HCT116 (cell line): Measurements from ENCODE around the gene CDC42EP2. TPM values are rescaled to one million over a fixed set of nuclear protein-coding genes. Genes with fewer than 3 reads are reported as not detected.

Experiments used
- ATAC-seq: fragments of 200-7000 bp; cut with Tn5 transposase; 2 replicates; pipeline ENCODE4 v1.9.1; 2020; ENCODE audit warnings: mild to moderate bottlenecking, moderate library complexity
- BruUV-seq: library from RNA; stranded (reverse); fragments of 400-500 nt; replicated peaks from 2 replicates; lab custom pipeline; 2021; lab: Mats Ljungman, UMichigan
- CTCF ChIA-PET: fragments of 300-600 bp; sonication (Branson Sonifier 250); formaldehyde crosslinking; loops from one replicate; lab custom pipeline; 2021; ENCODE audit warnings: antibody characterized with exemption; lab: Charles Lee
- POLR2A ChIA-PET: fragments of 300-600, 350-600 bp; sonication (Branson Sonifier 250); formaldehyde crosslinking; loops from one replicate; lab custom pipeline; 2021; ENCODE audit warnings: antibody characterized with exemption; lab: Charles Lee
- RAD21 ChIA-PET, 2 experiments: fragments of 300-600 bp; sonication (Branson Sonifier 250); formaldehyde crosslinking; loops; one replicate each; lab custom pipeline; 2023; ENCODE audit warnings: low total read pairs in 2 of 2; ENCODE audit not compliant: uncharacterized antibody in 2 of 2, unreplicated experiment in 2 of 2, low non-redundant PET in 1 of 2; lab: Charles Lee
- DNase-seq: peaks from one replicate; pipeline ENCODE4 v3.0.0-alpha.2; 2010; ENCODE audit warnings: low read depth, low spot score
- H2AFZ ChIP-seq: fragments of 200-600 bp; shearing (Covaris generic), sonication (generic); 2 replicates; pipeline ENCODE4 v1.6.1; 2017; ENCODE audit warnings: low read depth, mixed run types, mixed read lengths, antibody characterized with exemption, low read length; ENCODE audit not compliant: poor library complexity, severe bottlenecking
- H3K27ac ChIP-seq: 2 replicates; pipeline ENCODE4 v1.5.1; 2012; ENCODE audit warnings: low read depth, low read length
- H3K27me3 ChIP-seq: fragments of 200-600 bp; sonication (generic); 2 replicates; pipeline ENCODE4 v1.6.1; 2016; ENCODE audit warnings: mixed run types, low read length, mixed read lengths; ENCODE audit not compliant: insufficient read depth
- H3K36me3 ChIP-seq, 2 experiments: fragments of 200-500 bp in 1 of 2; fragments of 200-600 bp in 1 of 2; sonication (Bioruptor generic) in 1 of 2; sonication (generic) in 1 of 2; 2 replicates each; pipeline versions ENCODE4 v1.5.1 to v1.6.1; 2014 to 2016; ENCODE audit warnings: low read length in 2 of 2, inconsistent platforms in 1 of 2, mixed read lengths in 1 of 2, mixed run types in 1 of 2; ENCODE audit not compliant: insufficient read depth in 2 of 2, control insufficient read depth in 1 of 2
- H3K4me1 ChIP-seq, 2 experiments: fragments of 200-600 bp in 1 of 2; sonication (generic) in 1 of 2; 2 replicates each; pipeline versions ENCODE4 v1.5.1 to v1.6.1; 2012 to 2017; ENCODE audit warnings: low read length in 2 of 2, inconsistent platforms in 1 of 2, mild to moderate bottlenecking in 1 of 2, mixed read lengths in 1 of 2, mixed run types in 1 of 2, moderate library complexity in 1 of 2; ENCODE audit not compliant: insufficient read depth in 2 of 2, control insufficient read depth in 1 of 2
- H3K4me2 ChIP-seq: fragments of 200-600 bp; sonication (generic); 2 replicates; pipeline ENCODE4 v1.6.1; 2017; ENCODE audit warnings: mixed run types, low read length, mixed read lengths
- H3K4me3 ChIP-seq, 2 experiments: fragments of 200-600 bp in 1 of 2; sonication (generic) in 1 of 2; replicated peaks in 1 of 2; 2 replicates each; pipeline ENCODE4 v1.5.1; 2011 to 2016; ENCODE audit warnings: low read length in 2 of 2, control low read depth in 1 of 2, low read depth in 1 of 2, mild to moderate bottlenecking in 1 of 2, mixed read lengths in 1 of 2, mixed run types in 1 of 2
- H3K79me2 ChIP-seq: fragments of 200-600 bp; sonication (generic); 2 replicates; pipeline ENCODE4 v1.6.1; 2017; ENCODE audit warnings: mild to moderate bottlenecking, mixed run types, low read length, moderate library complexity, mixed read lengths; ENCODE audit not compliant: insufficient read depth
- H3K9ac ChIP-seq: fragments of 200-600 bp; sonication (generic); 2 replicates; pipeline ENCODE4 v1.6.1; 2016; ENCODE audit warnings: low read length, mixed read lengths
- H3K9me2 ChIP-seq: fragments of 200-600 bp; sonication (generic), shearing (Covaris generic); 2 replicates; pipeline ENCODE4 v1.6.1; 2017; ENCODE audit warnings: mixed run types, mild to moderate bottlenecking, moderate library complexity; ENCODE audit not compliant: insufficient read depth
- H3K9me3 ChIP-seq, 2 experiments: fragments of 200-500 bp in 1 of 2; fragments of 200-600 bp in 1 of 2; sonication (Bioruptor generic) in 1 of 2; sonication (generic) in 1 of 2; 2 replicates each; pipeline ENCODE4 v1.6.1; 2014 to 2017; ENCODE audit warnings: low read length in 2 of 2, mixed read lengths in 2 of 2, inconsistent platforms in 1 of 2, low read depth in 1 of 2, mild to moderate bottlenecking in 1 of 2, mixed run types in 1 of 2, moderate library complexity in 1 of 2; ENCODE audit not compliant: control insufficient read depth in 1 of 2, insufficient read depth in 1 of 2
- H4K20me1 ChIP-seq: fragments of 200-600 bp; sonication (generic), shearing (Covaris generic); 2 replicates; pipeline ENCODE4 v1.6.1; 2017; ENCODE audit warnings: mixed run types, mild to moderate bottlenecking, moderate library complexity; ENCODE audit not compliant: insufficient read depth
- POLR2A ChIP-seq: IDR thresholded peaks from 2 replicates; pipeline ENCODE4 v1.7.0; 2011; ENCODE audit warnings: borderline replicate concordance; ENCODE audit not compliant: insufficient read depth, insufficient read length; ENCODE audit errors: extremely low read depth
- RAD21 ChIP-seq: IDR thresholded peaks from 2 replicates; pipeline ENCODE4 v1.6.1; 2012; ENCODE audit warnings: low read depth, mild to moderate bottlenecking
- ZFX ChIP-seq: fragments of 450-650 bp; IDR thresholded peaks from 2 replicates; pipeline ENCODE4 v1.6.1; 2017
- intact Hi-C: fragments of 100-400 bp; cut with micrococcal nuclease; formaldehyde crosslinking; loops from 2 replicates; pipeline ENCODE4 v1.10.0; 2022
- total RNA-seq: library from RNA; stranded (reverse); gene quantifications from one replicate; pipeline ENCODE4 v1.2.1, GENCODE V29; 2021; ENCODE audit not compliant: unreplicated experiment
- TF ChIP-seq, protein P1 (sequence below): IDR thresholded peaks from 2 replicates; pipeline ENCODE4 v1.6.1; 2011; ENCODE audit warnings: mild to moderate bottlenecking, low read length, moderate library complexity; ENCODE audit not compliant: insufficient replicate concordance; ENCODE audit errors: extremely low read depth

Gene CDC42EP2
- total RNA-seq, 1 experiment from 2014 or later: 15.4 TPM

DNA sequence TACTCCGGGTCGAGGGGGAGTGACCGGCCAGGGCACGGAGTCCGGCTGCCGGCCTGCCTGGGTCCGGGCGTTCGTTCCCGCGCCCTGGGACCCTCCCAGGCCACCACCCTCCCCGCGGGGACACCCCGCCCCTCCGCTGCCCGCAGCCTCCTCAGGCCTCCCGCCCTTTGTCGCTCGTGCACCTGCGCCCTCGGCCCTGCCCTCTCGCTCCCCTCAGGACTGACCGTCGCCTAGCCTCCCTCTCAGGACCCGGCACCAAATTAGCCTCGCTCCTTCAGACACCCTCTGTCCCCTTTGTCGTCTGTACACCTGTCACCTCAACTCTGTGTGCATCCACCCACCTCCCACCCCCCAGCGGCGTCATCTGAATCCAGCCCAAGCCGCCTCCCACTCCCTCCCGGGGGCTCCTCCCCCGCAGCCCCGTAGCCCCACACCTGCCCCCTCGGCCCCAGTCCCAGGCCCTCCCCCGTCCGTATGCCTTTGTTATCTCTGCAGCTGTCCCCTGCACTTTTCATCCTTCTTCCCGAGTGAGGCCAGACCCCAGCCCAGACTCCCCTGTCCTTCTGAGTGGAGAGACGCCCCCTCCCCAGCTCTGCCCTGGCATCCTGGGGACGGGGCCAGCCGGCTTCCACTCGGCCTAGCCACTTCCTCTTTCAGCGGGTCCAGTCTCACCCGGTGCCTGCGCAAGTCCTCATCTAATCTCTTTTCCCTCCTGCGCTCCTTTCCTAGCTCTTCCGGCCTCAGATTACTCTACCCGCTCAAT lies 40.5 kb downstream of the CDC42EP2 start:
- ChIA-PET CTCF (no interaction called here), RAD21 (no interaction called here), POLR2A (no interaction called here)
- H3K27ac ChIP-seq: peak overlapping the region; percentile 63; the same call in 1 of the 2 replicates
- peak overlapping the region; percentile 87 for H3K4me2 ChIP-seq
- H3K27me3 ChIP-seq: no peaks in the 10 kb centered on the region
- TF ChIP-seq, protein P1, sequence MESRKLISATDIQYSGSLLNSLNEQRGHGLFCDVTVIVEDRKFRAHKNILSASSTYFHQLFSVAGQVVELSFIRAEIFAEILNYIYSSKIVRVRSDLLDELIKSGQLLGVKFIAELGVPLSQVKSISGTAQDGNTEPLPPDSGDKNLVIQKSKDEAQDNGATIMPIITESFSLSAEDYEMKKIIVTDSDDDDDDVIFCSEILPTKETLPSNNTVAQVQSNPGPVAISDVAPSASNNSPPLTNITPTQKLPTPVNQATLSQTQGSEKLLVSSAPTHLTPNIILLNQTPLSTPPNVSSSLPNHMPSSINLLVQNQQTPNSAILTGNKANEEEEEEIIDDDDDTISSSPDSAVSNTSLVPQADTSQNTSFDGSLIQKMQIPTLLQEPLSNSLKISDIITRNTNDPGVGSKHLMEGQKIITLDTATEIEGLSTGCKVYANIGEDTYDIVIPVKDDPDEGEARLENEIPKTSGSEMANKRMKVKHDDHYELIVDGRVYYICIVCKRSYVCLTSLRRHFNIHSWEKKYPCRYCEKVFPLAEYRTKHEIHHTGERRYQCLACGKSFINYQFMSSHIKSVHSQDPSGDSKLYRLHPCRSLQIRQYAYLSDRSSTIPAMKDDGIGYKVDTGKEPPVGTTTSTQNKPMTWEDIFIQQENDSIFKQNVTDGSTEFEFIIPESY: no peak
- TF ChIP-seq POLR2A (no peak), ZFX (0 out of 2 replicates have a peak, but pooled peaks have one; percentile 5)
- H3K79me2 ChIP-seq: no peaks in the 10 kb centered on the region
- intact Hi-C loops: no loop called here
- H3K9me3 ChIP-seq: no peaks in the 10 kb centered on the region
- no peak overlapping the region for H2AFZ ChIP-seq
- no TSS peak for BruUV-seq
- H4K20me1 ChIP-seq: no peaks in the 10 kb centered on the region
- H3K9me2 ChIP-seq: no peaks in the 10 kb centered on the region
- DNase-seq (no peak), ATAC-seq (peak; percentile 63)
- H3K4me1 ChIP-seq: peaks cover 3 to 20% of the 10 kb centered on the region in 2 experiments; a peak in 2 of 4 replicates
- H3K4me3 ChIP-seq: peak overlapping the region; percentile 44 to 60
- H3K9ac ChIP-seq: peak overlapping the region; percentile 60
- H3K36me3 ChIP-seq: peaks cover 11 to 13% of the 10 kb centered on the region in 2 experiments

DNA sequence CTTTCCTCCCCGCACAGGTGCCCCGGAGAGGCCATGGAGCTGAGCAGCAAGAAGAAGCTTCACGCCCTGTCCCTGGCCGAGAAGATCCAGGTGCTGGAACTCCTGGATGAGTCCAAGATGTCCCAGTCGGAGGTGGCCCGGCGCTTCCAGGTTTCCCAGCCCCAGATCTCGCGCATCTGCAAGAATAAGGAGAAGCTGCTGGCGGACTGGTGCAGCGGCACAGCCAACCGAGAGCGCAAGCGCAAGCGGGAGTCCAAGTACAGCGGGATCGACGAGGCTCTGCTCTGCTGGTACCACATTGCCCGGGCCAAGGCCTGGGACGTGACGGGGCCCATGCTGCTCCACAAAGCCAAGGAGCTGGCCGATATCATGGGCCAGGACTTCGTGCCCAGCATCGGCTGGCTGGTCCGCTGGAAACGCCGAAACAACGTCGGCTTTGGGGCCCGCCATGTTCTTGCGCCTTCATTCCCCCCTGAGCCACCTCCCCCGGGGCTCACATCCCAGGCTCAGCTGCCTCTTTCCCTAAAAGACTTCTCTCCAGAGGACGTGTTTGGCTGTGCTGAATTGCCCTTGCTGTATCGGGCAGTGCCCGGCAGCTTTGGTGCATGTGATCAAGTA lies 41.2 kb downstream of the CDC42EP2 start:
- Histone ChIP-seq H4K20me1 (no peaks in the 10 kb centered on the region), H3K27me3 (no peaks in the 10 kb centered on the region), H3K4me1 (peaks cover 3 to 20% of the 10 kb centered on the region in 2 experiments; a peak in 2 of 4 replicates), H3K9ac (no peak overlapping the region), H3K4me3 (no peak overlapping the region), H3K79me2 (no peaks in the 10 kb centered on the region), H2AFZ (no peak overlapping the region), H3K27ac (no peak overlapping the region), H3K9me2 (no peaks in the 10 kb centered on the region), H3K36me3 (peaks cover 8% of the 10 kb centered on the region in 2 experiments), H3K4me2 (peak overlapping the region; percentile 87), H3K9me3 (no peaks in the 10 kb centered on the region)
- intact Hi-C loops: no loop called here
- ChIA-PET CTCF (no interaction called here), POLR2A (no interaction called here), RAD21 (no interaction called here)
- no TSS peak for BruUV-seq
- TF ChIP-seq RAD21: no peak
- no peak for ATAC-seq
- DNase-seq: no peak
